Tibial artery (tissue), 4 donors: ENCODE data around the gene FAM168B.

Source experiments
- DNase-seq, 2 donors: peaks; one replicate each; pipeline ENCODE4 v3.0.0-alpha.2; 2019
- H3K27ac ChIP-seq, 2 donors: fragments of 200-600 bp; sonication (generic) in 1 of 2; 1 replicate in 1 of 2; 2 replicates in 1 of 2; pipeline ENCODE4 v1.5.1; 2018 to 2019; ENCODE audit warnings: mild to moderate bottlenecking in 1 of 2
- H3K27me3 ChIP-seq, 2 donors: fragments of 200-600 bp; sonication (generic) in 1 of 2; one replicate each; pipeline versions ENCODE4 v1.5.1 to v1.6.0; 2016 to 2019
- H3K36me3 ChIP-seq, 3 donors: fragments of 200-600 bp; sonication (generic) in 2 of 3; one replicate each; pipeline ENCODE4 v1.5.1; 2016 to 2019; ENCODE audit warnings: mild to moderate bottlenecking in 2 of 3
- H3K4me1 ChIP-seq, 4 donors: fragments of 200-600 bp; sonication (generic) in 2 of 4; 1 replicate in 3 of 4; 2 replicates in 1 of 4; pipeline ENCODE4 v1.5.1; 2016 to 2019
- H3K4me3 ChIP-seq, 2 donors: fragments of 200-600 bp; sonication (generic) in 1 of 2; 1 replicate in 1 of 2; 2 replicates in 1 of 2; pipeline ENCODE4 v1.5.1; 2018 to 2019; ENCODE audit warnings: mild to moderate bottlenecking in 2 of 2
- H3K9me3 ChIP-seq, 3 donors: fragments of 200-600 bp; sonication (generic) in 1 of 3; one replicate each; pipeline ENCODE4 v1.5.1; 2016 to 2019
- intact Hi-C: fragments of 100-400 bp; cut with DNase I; formaldehyde crosslinking; loops from one replicate; pipeline ENCODE4 v1.15.0; 2023; ENCODE audit warnings: low total_unique reads
- TF ChIP-seq, protein P1 (sequence below), 2 experiments: fragments of 200-600 bp in 1 of 2; fragments of 450-650 bp in 1 of 2; IDR thresholded peaks; one replicate each; pipeline ENCODE4 v1.5.1; 2017 to 2019; ENCODE audit warnings: antibody characterized with exemption in 2 of 2, mild to moderate bottlenecking in 1 of 2, moderate library complexity in 1 of 2

FAM168B gene

DNA sequence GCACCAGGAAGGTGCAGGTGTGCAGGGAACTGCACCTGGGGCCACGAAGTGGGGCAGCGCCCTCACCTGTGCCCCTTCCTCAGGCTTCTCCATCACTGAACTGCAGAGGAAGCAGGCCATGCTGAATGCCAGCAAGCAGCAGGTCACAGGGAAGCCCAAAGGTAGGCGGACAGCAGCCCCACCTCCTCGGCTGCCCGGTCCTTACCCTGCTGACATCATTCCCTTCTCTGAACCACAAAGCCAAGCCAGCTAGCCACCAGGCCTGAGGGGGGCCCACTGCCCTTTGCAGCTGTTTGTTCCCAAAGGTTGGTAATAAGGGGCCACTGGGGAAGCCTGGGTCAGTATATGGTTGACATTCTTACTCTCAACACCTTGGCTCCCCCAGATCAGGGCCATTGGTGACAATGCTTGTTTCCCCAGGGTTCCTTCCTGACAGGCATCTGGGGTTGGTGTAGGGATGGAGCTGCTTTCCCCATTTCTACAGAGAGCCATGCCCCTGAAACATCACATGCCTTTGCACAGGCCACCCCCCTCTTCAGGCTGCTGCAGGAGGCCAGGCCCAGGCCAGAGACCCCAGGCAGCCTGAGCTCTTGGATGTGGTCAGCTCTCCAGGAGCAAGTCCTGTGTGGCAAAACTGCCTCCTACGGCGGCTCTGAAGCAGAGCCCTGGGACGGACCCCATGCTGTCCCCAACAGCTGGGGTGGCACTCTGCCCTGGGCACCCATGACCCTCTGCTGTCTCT is 47.8 kb downstream of the FAM168B start:
- TF ChIP-seq, protein P1, sequence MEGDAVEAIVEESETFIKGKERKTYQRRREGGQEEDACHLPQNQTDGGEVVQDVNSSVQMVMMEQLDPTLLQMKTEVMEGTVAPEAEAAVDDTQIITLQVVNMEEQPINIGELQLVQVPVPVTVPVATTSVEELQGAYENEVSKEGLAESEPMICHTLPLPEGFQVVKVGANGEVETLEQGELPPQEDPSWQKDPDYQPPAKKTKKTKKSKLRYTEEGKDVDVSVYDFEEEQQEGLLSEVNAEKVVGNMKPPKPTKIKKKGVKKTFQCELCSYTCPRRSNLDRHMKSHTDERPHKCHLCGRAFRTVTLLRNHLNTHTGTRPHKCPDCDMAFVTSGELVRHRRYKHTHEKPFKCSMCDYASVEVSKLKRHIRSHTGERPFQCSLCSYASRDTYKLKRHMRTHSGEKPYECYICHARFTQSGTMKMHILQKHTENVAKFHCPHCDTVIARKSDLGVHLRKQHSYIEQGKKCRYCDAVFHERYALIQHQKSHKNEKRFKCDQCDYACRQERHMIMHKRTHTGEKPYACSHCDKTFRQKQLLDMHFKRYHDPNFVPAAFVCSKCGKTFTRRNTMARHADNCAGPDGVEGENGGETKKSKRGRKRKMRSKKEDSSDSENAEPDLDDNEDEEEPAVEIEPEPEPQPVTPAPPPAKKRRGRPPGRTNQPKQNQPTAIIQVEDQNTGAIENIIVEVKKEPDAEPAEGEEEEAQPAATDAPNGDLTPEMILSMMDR (IDR thresholded peaks at IDR 0.05), result no peak
- Histone ChIP-seq H3K9me3 (no peaks in the 10 kb centered on the region), H3K4me3 (no peak overlapping the region), H3K27ac (no peak overlapping the region), H3K36me3 (peaks cover 37 to 58% (median 46%) of the 10 kb centered on the region in 3 donors), H3K27me3 (no peaks in the 10 kb centered on the region), H3K4me1 (peaks cover 0 to 3% (median 0%) of the 10 kb centered on the region in 4 donors)
- DNase-seq, result no peak
- intact Hi-C loops, result no loop called here

DNA sequence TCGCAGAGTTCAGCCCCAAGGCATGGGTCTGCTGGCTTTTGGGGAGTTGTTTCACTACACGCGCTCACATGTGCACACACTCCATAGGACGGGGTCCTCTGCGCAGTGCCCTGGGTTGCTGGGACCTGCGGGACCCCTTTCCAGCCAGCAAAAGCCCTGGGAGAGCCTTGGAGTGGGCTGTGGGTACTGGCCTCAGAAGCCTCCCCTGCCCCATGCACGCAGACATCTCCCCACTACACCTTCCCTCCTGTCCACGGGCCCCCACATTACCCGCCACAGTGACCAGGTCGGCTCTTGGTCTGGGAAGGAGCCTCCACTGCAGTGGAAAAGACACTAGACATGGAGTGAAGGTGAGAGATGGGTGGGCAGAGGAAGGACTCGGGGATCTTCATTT is 48.5 kb downstream of the FAM168B start:
- Histone ChIP-seq H3K27ac (no peak overlapping the region), H3K9me3 (no peaks in the 10 kb centered on the region), H3K36me3 (peaks cover 30 to 54% (median 42%) of the 10 kb centered on the region in 3 donors), H3K4me3 (no peak overlapping the region), H3K4me1 (peaks cover 0 to 3% (median 0%) of the 10 kb centered on the region in 4 donors), H3K27me3 (no peaks in the 10 kb centered on the region)
- intact Hi-C loops, result no loop called here
- DNase-seq, result no peak
- TF ChIP-seq, protein P1 (IDR thresholded peaks at IDR 0.05), result no peak

DNA sequence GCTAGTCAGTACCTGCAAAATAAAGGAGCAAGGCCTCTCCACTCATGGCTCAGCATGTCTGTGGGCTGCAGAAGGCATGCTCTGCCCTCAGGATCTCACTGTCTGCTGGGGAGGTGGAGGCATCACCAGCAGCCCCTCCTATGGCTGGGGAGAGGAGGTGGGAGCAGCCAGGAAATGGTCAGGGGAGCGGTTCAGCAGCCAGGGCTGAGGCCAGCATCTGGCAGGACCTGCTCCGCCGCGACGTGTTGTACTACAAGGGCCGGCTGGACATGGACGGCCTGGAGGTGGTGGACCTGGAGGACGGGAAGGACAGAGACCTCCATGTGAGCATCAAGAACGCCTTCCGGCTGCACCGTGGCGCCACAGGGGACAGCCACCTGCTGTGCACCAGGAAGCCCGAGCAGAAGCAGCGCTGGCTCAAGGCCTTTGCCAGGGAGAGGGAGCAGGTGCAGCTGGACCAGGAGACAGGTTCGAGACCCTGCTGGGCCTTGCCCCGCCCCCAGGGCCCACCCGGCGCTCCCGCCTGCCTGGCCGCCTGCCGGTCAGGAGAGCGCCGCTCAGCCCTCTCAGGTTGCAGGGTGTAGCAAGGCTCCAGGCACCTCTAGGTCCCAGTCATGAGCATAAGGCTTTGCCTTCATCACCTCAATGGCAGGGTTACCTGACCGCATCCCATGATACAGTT is 49.0 kb downstream of the FAM168B start:
- Histone ChIP-seq H3K4me3 (no peak overlapping the region), H3K27me3 (no peaks in the 10 kb centered on the region), H3K36me3 (peaks cover 27 to 52% (median 37%) of the 10 kb centered on the region in 3 donors), H3K27ac (no peak overlapping the region), H3K9me3 (no peaks in the 10 kb centered on the region), H3K4me1 (peaks cover 0 to 3% (median 0%) of the 10 kb centered on the region in 4 donors)
- TF ChIP-seq, protein P1 (IDR thresholded peaks at IDR 0.05), result no peak
- intact Hi-C loops, result no loop called here
- no peak for DNase-seq

DNA sequence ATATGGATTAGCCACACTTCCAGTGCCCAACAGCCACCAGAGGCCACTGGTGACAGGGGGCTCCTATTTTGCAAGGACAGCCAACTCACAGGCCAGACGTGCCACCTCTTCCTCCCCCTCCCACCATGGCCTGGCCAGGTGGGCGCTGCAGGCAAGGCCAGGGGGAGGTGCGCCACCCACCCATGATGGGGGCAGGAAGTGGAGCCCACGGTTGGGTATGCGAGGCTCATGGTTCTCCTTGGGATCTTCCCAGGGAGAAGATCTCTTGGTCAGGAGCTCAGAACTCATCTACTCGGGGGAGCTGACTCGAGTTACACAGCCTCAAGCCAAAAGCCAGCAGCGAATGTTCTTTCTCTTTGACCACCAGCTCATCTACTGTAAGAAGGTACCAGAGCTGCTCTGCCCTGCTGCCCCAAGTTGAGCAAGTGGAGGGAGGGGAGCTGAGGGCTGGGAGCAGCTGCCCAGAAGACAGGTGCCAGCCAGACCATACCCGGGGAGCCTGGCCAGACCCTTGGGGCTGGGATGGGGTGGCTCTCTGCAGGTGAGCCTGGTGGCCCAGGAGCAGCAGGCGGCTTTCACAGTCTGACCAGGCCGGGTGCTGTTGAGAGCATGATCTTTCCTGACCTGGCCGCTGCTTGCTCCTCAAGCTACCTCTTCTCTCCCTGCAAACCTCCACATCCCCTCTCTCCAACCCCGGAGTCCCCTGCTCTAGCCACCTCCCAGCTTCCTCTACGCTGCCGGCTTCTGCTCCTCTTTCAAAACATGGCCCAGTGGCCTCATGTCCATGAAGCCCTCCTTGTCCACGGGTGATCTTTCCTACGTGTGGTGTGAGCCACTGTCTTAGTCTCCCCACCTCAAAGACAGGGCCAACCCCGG is 49.8 kb downstream of the FAM168B start:
- TF ChIP-seq, protein P1 (IDR thresholded peaks at IDR 0.05), result no peak
- Histone ChIP-seq H3K4me1 (peaks cover 0 to 3% (median 0%) of the 10 kb centered on the region in 4 donors), H3K36me3 (peaks cover 19 to 44% (median 29%) of the 10 kb centered on the region in 3 donors), H3K27ac (no peak overlapping the region), H3K4me3 (no peak overlapping the region), H3K9me3 (no peaks in the 10 kb centered on the region), H3K27me3 (no peaks in the 10 kb centered on the region)
- intact Hi-C loops, result no loop called here
- DNase-seq, result no peak

DNA sequence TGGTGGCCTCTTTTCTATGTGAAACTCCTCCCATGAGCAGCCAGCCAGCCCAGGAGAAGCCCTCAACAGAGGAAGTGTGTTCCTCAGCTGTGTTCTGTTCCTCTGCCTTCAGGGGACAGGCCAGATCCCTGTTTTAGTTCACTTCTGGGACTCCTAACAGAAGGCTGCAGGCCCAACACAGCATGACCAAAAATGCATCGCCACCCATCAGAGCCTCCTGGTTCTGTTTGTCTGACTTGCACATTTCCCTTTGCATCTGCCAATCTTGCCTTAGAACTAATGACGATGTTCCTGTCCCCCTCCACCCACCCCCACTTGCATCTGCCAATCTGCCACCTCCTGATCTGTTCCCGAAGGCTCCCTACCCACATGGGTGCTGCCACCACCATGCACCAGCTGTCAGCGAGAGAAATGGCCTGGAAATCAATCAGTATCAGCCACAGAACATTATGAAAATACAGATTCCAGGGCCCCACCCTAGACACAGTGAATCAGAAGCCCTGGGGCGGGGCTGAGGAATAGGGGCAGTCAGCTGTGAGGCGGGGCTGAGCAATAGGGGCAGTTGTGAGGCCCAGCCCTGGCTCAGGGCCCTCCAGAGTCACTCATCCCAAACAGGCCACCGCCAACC is 51.0 kb downstream of the FAM168B start:
- Histone ChIP-seq H3K9me3 (no peaks in the 10 kb centered on the region), H3K27me3 (no peaks in the 10 kb centered on the region), H3K36me3 (peaks cover 9 to 32% (median 21%) of the 10 kb centered on the region in 3 donors), H3K4me3 (no peak overlapping the region), H3K27ac (no peak overlapping the region), H3K4me1 (peaks cover 0 to 2% (median 0%) of the 10 kb centered on the region in 4 donors)
- DNase-seq, result no peak
- intact Hi-C loops, result no loop called here
- TF ChIP-seq, protein P1 (IDR thresholded peaks at IDR 0.05), result no peak
